ES-I3 (cell line): Measurements from ENCODE around the gene MYF6.
"Not testable (repeated sequence)": the region's sequence is repeated elsewhere in the genome, so short reads cannot be mapped to it uniquely, and the experiment has no call there.

ENCODE experiments used
- H3K36me3 ChIP-seq: 2 replicates; pipeline ENCODE4 v1.6.1; 2013; ENCODE audit warnings: mild to moderate bottlenecking, low read length, control low read depth, moderate library complexity; ENCODE audit not compliant: insufficient read depth
- H3K4me1 ChIP-seq: 2 replicates; pipeline ENCODE4 v1.6.1; 2013; ENCODE audit warnings: mild to moderate bottlenecking, control low read depth, low read length; ENCODE audit not compliant: insufficient read depth
- H3K9ac ChIP-seq: 2 replicates; pipeline ENCODE4 v1.6.1; 2013; ENCODE audit warnings: low read depth, mild to moderate bottlenecking, low read length, moderate library complexity
- H3K9me3 ChIP-seq: 2 replicates; pipeline ENCODE4 v1.6.1; 2013; ENCODE audit warnings: mild to moderate bottlenecking, low read length, moderate library complexity; ENCODE audit not compliant: control insufficient read depth, insufficient read depth

MYF6 gene

DNA sequence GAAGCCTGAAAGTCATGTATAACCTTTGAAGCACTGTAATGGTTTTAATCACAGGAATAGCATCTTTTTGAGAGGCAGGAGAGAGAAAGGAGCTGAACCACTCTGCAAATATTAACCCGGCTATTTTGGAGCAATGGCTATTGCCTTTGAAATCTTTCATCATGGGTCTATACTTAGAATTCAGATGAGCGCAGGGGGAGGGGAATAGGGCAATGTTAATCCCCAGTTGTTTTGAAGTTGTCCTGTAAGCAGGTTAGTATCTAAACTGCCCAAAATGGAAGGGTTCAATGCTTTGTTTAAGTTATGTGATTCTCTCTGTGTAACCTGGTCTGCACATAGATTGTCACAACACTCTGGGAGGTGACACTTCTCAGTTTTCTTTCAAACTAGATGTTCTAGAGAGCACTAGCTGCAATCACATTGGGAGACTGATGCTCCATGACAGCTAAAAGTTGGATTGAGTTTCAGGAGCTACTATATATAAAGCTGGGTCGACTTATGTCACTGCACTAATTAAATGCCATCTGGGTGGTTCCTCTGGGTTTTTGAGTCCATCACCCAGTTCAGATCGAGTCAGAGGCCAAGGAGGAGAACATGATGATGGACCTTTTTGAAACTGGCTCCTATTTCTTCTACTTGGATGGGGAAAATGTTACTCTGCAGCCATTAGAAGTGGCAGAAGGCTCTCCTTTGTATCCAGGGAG, at the start of gene MYF6:
TSS of gene MYF6 (plus strand) at position 509 of the 704 bp plus-strand sequence. CDS start at position 595, 86 bp downstream.
- Histone ChIP-seq H3K9me3 (no peaks in the 10 kb centered on the region), H3K36me3 (no peaks in the 10 kb centered on the region), H3K9ac (peak within 1 kb of the TSS; percentile 38; the same call in 1 of the 2 replicates), H3K4me1 (no peaks in the 10 kb centered on the region)

DNA sequence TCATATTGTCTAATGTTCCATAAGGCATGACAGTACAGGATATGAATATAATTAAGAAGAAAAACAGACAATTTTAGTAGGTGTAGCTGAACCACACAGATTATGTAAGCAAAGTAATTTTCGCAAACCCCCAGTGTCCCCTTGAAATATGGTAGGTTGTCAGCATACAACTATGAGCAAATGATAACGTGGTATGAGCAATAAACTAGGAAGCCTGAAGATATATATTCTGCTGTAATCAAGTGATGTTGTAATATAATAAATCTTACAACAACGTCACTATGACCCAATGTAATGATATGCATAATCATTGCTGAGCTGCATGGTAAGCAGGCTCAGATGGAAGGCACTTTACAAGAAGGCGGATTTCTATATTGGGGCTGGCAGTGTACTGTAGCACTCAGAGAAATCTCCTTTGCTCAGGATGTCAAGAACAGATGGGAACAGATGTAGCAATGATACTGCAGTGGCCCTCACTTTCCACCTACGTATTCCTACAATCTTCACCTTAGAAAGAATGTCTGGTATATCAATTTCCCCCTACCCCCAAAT, 47.8 kb upstream of the MYF6 start:
- H3K9me3 ChIP-seq = no peaks in the 10 kb centered on the region
- H3K36me3 ChIP-seq = no peaks in the 10 kb centered on the region
- no peaks in the 10 kb centered on the region for H3K4me1 ChIP-seq
- no peak overlapping the region for H3K9ac ChIP-seq

DNA sequence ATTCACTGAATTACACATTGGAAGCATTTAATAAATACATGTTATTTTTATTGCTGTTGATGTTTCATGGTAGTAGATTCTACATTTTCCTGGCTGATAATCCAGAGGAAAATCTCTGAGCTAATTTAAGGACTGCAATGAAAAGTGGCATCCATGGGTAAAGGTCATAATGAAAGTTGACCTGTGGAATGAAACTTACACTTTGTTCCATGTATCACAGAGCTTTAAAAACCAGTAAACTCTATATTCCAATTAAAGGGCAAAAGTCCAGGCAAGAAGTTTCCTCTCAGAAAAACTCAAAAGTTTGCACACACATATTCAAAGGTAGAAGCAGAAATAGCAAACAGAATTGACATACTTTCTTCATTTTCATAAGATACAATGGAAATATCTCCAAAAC, 44.8 kb upstream of the MYF6 start:
- Histone ChIP-seq H3K36me3 (no peaks in the 10 kb centered on the region), H3K4me1 (no peaks in the 10 kb centered on the region), H3K9me3 (no peaks in the 10 kb centered on the region), H3K9ac (no peak overlapping the region)

DNA sequence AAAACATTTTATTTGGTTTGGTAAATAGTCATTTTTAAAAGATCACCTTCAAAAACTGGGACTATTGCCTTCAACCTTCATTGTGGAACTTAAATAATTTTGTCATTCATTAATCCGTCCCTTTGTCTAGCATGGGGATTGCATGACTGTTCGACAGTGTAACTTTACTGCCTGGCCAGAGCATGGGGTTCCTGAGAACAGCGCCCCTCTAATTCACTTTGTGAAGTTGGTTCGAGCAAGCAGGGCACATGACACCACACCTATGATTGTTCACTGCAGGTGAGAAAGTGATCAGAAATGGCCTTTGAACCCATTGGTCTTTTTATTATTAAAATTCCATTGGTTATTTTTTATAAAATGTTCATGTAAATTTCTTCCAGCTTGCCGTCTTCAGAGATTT, 37.2 kb upstream of the MYF6 start:
- Histone ChIP-seq H3K4me1 (no peaks in the 10 kb centered on the region), H3K9me3 (no peaks in the 10 kb centered on the region), H3K9ac (no peak overlapping the region), H3K36me3 (no peaks in the 10 kb centered on the region)

DNA sequence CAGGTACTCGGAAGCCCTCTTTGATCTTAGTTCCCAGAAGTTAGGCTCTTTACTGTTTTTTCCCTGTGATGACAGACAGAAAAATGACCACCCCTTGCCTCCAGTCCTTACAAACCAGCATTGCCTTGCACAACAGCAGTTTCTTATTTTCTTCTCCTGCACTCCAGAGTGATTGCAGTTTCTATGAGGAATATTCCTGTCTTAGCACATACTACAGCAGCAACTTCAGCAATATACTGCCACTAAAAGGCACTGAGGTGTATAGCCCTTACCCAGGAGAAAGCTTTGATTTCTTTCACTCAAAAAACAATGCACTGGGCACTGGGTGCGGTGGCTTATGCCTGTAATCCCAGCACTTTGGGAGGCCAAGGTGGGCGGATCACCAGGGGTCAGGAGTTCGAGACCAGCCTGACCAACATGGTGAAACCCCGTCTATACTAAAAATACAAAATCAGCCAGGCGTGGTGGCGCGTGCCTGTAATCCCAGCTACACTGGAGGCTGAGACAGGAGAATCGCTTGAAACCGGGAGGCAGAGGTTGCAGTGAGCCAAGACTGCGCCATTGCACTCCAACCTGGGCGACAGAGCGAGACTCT, 31.3 kb upstream of the MYF6 start:
- not testable (repeated sequence) for H3K9ac ChIP-seq, H3K4me1 ChIP-seq, H3K9me3 ChIP-seq, H3K36me3 ChIP-seq

DNA sequence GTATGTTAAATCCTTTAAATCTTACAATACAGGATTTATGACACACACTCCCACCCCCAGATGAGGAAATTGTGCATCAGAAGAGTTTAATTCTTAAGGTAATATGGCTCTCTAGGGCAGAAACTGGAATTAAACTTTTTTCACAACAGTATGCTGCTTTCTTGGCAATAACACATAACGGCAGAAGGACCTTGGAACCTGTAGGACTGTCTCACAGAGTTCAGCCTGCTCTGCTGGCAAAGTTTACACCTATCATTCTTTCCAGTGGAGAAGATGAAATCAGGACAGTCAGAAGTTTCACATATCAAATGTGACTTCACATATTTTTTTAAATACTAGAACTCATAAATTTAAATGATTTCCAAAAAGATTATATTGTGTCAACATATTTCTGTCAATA, 30.6 kb upstream of the MYF6 start:
- Histone ChIP-seq H3K36me3 (no peaks in the 10 kb centered on the region), H3K9me3 (no peaks in the 10 kb centered on the region), H3K4me1 (no peaks in the 10 kb centered on the region), H3K9ac (no peak overlapping the region)

DNA sequence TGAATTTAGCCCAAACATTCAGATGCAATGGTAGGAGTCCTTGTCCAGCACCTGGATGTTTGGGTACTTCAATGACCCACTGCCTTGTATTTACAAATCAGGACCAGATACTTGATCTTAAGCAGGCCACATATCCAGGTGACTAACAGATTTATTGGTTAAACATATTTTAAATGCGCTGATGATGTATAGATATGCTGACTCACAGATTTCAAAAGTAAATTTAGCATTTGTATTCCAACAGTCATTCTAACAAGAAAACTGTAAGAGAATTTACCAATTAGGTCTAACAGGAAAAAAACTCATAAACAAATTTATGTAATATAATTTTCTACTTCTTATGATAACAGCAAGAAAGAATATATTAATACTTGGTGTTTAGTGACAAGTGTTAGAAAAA, 29.4 kb upstream of the MYF6 start:
- H3K4me1 ChIP-seq = no peaks in the 10 kb centered on the region
- no peaks in the 10 kb centered on the region for H3K9me3 ChIP-seq
- no peak overlapping the region for H3K9ac ChIP-seq
- no peaks in the 10 kb centered on the region for H3K36me3 ChIP-seq

DNA sequence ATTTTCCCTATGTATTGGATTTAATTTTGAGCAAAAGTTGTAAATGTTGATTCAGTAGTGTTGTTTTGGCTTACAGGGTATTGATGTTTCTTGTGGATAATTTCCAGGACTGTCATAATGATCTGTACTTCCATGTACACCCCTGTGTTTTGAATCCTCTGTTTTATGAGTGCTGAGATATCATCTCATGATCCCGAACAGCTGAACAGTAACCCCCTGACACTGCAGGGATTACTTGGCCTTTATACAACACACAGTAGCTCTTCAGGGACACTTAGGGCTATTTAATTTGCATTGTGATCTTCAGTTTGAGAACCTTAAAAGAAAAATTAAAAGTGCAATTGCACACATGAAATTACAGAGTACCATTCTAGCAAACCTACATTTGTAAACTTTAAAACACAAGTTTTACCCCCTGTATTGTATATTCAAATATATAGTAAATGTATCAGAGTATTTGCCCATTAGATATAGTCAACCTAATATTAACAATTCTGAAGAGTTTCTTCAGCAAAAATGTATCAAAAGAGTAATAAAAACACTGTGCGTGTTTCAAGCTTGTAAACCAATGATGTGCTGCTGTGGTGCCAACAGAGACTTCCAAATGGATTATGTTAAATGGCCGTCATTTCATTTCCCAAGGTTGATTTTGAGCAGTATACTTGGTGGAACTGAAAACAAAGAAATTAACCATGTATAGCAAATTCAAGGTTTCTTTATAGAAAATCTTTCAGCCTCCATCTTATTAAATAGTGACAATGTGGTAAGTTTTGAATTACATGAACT, 27.9 kb upstream of the MYF6 start:
- Histone ChIP-seq H3K4me1 (peaks cover 6% of the 10 kb centered on the region; the same call in 1 of the 2 replicates), H3K9ac (no peak overlapping the region), H3K36me3 (no peaks in the 10 kb centered on the region), H3K9me3 (no peaks in the 10 kb centered on the region)

DNA sequence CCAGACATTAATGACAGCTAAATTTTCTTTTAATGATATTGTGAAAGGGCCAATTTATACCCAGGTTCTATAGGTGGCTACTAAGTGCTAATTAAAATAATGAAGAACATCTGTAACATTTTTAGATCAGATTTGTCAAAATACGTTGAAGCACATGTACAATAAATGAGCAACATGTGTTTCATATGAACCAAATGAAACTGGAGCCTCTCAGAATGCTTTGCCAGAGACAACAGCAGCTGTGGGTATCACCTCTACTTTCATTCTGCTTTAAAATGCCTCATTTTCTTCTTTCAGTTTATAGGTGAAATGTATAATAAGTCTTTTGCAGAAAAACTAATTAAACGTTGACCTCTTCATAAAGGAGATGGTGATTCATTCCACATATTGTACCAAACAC, 26.1 kb upstream of the MYF6 start:
- H3K36me3 ChIP-seq = no peaks in the 10 kb centered on the region
- H3K9ac ChIP-seq = no peak overlapping the region
- no peaks in the 10 kb centered on the region for H3K9me3 ChIP-seq
- peaks cover 7% of the 10 kb centered on the region; the same call in 1 of the 2 replicates for H3K4me1 ChIP-seq

DNA sequence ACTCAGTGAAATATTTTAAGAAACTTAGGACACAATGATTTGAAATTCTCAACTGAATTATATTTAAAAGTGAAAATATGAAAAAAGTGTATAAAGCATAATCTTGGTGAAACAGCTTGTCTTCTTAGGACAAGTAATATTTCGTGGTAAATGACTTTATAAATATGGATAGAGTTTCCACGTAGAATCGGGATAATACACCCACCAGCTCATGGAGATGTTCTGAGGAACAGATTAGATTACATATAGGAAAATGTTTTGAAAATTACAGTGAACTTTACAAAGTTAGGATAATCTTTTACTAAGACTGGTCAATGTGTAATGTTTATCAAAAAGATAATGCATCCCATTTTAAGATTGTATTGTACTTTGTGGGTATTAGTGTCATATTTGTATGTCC, 25.6 kb upstream of the MYF6 start:
- no peaks in the 10 kb centered on the region for H3K36me3 ChIP-seq
- no peaks in the 10 kb centered on the region for H3K9me3 ChIP-seq
- H3K9ac ChIP-seq = no peak overlapping the region
- peaks cover 7% of the 10 kb centered on the region; the same call in 1 of the 2 replicates for H3K4me1 ChIP-seq

DNA sequence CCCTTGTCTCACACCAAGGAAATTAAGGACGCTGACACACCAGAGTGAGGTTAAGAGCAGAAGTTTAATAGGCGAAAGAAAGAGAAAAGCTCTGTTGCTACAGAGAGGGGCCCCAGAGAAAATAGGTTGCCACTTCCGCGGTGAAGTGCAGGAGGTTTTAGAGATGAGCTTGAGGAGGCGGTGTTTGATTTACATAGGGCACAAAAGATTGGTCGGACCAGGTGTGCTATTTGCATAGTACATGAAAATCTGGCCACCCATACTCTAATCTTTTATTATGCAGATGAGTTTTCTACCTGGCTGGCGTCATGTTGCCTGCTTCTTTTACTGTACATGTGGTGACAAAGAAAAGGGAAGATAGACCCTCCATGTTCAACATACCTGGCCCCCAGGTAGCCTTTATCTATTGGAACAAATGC, 23.3 kb upstream of the MYF6 start:
- no peaks in the 10 kb centered on the region for H3K36me3 ChIP-seq
- H3K4me1 ChIP-seq = peaks cover 7% of the 10 kb centered on the region; the same call in 1 of the 2 replicates
- no peaks in the 10 kb centered on the region for H3K9me3 ChIP-seq
- H3K9ac ChIP-seq = peak overlapping the region; percentile 9; the same call in 1 of the 2 replicates

DNA sequence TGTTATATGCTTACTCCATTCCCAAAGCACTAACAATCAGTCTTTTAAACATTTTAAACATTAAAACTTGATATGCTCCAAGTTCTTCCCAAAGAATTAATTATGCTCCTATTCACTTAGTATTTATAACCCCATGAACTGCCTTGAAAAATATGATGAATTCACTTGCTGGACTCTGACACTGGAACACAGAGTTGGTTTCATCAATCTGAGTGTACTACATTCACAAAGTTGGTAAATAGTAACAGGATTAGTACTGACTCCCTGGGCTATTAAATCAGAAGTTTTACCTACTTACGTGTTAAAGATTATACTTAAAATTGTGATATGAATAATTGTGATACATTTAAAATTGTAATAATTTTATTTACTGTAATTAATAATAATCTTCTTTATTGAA, 17.3 kb upstream of the MYF6 start:
- no peaks in the 10 kb centered on the region for H3K9me3 ChIP-seq
- H3K4me1 ChIP-seq = no peaks in the 10 kb centered on the region
- no peak overlapping the region for H3K9ac ChIP-seq
- H3K36me3 ChIP-seq = no peaks in the 10 kb centered on the region

DNA sequence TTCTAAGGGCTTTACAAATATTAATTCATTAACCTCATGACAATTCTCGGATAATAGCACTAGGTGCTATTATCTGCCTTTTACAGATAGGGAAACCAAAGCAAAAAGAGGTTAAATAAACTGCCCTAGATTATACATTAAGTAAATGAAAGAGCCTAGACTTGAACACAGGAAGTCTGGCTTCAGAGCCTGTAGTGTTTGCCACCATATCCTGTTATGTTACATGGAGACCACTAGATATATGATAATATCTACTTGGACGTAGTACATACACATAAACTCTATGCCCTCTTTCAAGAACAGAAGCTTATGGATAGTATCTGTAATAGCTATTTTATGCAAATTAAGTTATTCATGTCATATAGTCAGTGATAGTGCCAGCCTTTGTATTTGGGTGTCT, 16.9 kb upstream of the MYF6 start:
- H3K9me3 ChIP-seq = no peaks in the 10 kb centered on the region
- no peak overlapping the region for H3K9ac ChIP-seq
- no peaks in the 10 kb centered on the region for H3K4me1 ChIP-seq

DNA sequence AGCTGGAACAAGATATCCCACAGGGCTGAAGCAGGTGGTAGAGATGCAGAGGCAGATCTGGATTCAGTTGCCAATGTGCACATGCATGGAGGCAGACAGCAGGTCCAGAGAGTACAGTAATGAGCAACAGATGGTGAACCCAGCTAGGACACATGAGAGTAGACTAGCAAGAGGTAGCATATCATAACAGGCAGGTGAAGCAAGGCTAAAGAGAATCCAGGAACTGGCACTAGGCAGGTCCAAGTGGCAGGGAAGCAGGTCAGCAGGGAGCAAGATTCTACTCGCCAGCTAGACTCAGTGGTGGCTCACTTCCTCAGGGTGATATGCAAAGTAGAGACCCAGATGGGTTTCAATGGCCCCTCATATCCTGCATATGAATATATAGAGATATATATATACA, 15.3 kb upstream of the MYF6 start:
- no peaks in the 10 kb centered on the region for H3K9me3 ChIP-seq
- H3K36me3 ChIP-seq = no peaks in the 10 kb centered on the region

More for the DNA sequence above, 16.9 kb upstream of the MYF6 start:
- H3K36me3 ChIP-seq = no peaks in the 10 kb centered on the region

More for the DNA sequence above, 15.3 kb upstream of the MYF6 start:
- Histone ChIP-seq H3K9ac (no peak overlapping the region), H3K4me1 (no peaks in the 10 kb centered on the region)
